Jurkat, Clone E6-1 (cell line): ENCODE results near the gene RASL10A.
A peak's percentile ranks its signal among the peaks of the same experiment; 100 is the strongest.

ENCODE experiments used
- DNase-seq: peaks from one replicate; pipeline ENCODE4 v3.0.0-alpha.2; 2011; ENCODE audit warnings: low read depth, low spot score
- H3K4me3 ChIP-seq: 2 replicates; pipeline ENCODE4 v1.5.1; 2011; ENCODE audit warnings: mild to moderate bottlenecking, low read length, control low read depth, moderate library complexity

Gene RASL10A

DNA sequence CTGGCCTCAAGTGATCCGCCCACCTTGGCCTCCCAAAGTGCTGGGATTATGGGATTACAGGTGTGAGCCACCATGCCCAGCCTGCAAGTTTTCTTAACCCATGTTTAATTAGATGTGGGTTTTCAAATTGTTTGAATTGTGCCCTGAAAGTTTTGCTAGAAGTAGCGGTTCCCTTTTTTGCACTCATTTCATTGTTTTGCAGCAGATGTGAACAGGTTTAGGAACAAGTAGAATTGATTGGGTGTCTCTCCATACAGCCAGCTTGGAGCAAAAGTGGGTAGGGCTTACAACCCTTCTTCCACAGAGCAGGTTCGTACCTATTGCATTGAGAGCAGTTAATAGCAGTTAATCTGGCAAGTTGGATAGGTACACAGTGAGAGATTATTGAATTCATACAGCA is 31.3 kb downstream of the RASL10A start:
- no peak for DNase-seq
- no peak overlapping the region for H3K4me3 ChIP-seq

DNA sequence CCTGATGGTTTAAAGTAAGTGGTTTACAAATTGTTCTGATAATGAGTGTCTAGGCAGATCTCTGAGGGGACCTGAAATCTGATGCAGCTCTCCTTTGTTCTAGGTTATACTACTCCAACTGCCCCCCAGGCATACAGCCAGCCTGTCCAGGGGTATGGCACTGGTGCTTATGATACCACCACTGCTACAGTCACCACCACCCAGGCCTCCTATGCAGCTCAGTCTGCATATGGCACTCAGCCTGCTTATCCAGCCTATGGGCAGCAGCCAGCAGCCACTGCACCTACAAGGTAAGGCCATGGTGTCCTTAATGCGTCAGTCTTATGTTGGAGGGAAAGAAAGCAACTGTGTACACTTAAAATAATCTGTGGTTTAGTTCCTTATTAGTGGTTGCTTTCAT is 37.6 kb downstream of the RASL10A start:
- H3K4me3 ChIP-seq, result no peak overlapping the region
- DNase-seq, result no peak

DNA sequence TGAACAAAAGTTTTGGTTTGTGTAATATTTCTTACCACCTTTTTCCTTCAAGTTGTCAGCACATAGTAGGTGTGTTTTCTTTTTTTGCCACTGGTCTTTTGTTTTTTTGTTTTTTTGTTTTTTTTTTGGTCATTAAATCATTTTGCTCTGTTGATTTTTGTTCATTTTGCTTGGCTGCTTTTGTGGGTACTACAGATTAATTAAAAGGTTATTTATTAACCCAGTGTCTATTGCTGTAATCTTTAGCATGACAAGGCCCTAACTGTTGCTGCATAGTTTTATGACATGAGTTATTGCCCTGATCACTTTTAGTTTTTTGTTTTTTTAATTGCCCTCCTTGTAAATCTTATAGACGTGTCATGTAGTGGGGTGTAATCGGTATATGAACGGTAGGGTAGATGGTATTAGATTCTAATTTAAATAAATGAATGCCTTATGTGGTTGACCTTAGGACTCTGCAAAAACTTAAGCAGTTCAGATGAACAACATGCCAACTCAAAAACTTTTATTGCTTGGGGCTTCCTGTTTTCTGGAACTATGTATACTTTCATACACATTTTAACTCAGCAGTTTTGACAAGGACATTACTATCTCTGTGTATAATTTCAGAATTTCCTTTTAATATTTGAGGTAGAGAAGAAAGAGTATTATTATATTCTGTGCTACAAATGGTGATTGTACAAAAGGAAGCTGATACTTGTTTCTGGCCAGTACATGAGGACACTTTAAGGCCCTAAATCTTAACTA is 39.5 kb downstream of the RASL10A start:
- H3K4me3 ChIP-seq, result no peak overlapping the region
- DNase-seq, result no peak

DNA sequence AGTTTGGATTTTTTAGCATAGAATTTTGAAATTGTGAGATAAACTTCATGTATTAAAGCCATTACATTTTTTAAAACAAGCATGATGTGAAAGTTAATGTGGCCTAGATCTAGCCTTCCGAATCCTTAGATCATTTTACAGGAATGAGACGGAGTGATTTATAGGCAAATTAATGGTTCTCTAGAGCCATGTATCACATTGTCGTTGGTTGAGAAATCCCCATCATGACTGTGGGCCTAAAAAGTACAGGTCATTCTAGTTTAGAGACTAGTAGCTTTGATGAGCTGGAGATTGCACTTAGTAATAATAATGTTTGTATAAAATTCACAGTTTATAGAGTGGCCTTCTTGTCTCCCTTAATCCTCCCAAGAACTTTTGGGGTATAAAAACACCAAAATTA is 40.3 kb downstream of the RASL10A start:
- DNase-seq, result no peak
- no peak overlapping the region for H3K4me3 ChIP-seq

DNA sequence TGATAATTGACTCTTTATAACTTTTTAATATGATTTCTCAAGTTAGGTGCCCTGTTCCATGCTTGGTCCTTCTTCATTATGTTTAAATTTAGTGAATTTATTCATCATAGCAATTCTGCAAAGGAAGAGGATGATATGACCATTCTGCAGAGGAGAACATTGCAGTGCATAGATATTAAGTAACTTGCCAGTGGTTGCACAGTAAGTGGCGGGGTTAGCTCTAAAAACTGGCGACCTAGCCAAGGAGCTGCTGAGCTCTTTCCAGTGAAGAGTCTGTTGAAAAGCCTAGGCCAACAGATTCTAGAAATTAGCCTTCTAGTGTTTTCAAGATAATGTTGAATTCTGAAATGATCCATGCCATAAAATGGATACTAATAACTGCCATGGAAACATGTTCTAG is 42.9 kb downstream of the RASL10A start:
- no peak overlapping the region for H3K4me3 ChIP-seq

DNA sequence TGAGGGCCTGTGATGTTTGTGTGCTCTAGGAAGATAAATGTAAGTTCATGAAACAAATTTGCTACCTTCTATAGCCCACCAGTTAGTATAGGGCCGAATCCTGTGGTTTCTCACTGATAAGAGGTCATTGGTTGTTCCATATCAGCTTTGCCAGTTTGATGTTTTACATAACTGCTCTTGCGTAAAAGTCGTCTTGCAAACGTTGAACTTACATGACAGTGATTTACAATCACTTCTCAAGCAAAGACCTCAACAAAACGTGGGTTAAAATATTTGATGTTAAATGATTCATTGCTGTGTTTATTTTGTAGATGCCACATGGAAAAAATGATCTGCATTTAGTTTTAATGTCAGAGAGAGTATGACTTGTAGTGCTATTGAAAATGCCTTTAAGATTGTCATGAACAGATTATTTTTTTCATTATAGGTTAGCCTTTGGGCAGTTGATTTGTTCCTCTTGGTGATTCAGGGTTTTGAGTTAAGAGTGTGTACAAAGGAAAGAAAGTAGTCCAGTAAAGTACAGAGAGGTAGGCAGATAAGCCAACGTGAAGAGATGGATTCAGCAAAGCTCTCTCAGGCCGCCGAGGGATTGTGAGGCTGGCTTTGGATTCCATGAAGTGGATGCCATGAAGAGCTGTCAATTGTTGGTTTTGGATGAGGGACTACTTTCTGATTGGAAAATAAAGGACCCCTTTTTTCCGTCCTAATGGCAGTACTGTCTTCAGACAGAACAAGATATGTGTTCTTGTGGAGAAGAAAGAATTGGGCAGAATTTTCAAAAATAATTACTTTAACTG is 44.8 kb downstream of the RASL10A start:
- no peak for DNase-seq
- peak overlapping the region; percentile 69 for H3K4me3 ChIP-seq

More for the DNA sequence above, 42.9 kb downstream of the RASL10A start:
- DNase-seq, result no peak

DNA sequence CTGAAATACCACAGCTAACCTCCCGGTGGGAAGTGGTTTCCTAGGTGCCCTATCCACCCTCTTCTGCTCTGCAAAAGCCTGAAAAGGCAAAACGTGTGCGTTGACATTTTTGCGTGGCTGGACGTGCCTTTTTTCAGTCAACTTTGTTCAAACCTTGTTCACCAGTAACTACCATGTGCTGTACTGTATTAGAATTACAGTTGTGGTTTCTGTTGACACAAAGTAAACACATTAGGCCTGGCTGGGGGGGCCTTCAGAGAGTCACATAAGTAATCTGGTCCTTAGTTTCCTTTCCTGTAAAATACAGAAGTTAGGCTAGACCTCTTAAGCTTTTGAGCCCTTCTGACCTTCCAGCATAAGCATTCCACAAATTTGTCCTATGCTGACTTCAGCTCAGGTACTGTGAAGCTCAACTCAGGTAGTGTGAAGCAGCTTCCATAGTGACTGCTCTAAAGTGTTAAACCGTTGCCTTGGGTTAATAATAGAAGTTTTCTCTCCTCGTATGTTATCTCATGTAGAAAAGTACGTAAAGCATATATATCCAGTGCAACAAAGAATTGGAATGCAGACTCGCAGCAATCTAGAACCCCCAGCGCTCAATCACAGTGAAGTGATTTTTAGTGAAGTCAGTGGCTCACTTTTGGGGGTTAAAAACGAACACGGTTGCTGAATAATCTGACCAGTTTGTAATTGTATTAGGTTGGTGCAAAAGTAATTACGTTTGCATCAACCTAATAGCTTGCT is 45.6 kb downstream of the RASL10A start:
- peak overlapping the region; percentile 69 for H3K4me3 ChIP-seq
- DNase-seq, result no peak

DNA sequence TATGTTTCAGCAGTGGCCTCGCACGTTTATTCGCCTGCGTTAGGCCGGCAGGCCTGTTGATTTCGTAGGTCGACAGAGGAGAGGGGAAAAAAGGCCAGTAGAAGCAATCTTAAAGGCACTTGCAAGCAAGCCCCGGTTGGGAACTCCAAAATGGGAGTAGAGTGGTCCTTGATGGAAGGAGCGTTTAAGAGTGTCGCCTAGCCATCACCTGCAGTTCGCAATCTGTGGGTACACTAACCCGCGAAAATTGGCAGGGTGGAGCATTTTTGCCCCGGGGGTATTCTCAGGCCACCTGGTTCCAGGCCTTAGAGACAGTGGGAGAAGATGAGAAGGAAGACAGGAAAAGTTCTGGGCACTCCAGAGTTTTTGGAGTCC is 46.3 kb downstream of the RASL10A start:
- H3K4me3 ChIP-seq, result peak overlapping the region; percentile 69
- DNase-seq, result no peak

DNA sequence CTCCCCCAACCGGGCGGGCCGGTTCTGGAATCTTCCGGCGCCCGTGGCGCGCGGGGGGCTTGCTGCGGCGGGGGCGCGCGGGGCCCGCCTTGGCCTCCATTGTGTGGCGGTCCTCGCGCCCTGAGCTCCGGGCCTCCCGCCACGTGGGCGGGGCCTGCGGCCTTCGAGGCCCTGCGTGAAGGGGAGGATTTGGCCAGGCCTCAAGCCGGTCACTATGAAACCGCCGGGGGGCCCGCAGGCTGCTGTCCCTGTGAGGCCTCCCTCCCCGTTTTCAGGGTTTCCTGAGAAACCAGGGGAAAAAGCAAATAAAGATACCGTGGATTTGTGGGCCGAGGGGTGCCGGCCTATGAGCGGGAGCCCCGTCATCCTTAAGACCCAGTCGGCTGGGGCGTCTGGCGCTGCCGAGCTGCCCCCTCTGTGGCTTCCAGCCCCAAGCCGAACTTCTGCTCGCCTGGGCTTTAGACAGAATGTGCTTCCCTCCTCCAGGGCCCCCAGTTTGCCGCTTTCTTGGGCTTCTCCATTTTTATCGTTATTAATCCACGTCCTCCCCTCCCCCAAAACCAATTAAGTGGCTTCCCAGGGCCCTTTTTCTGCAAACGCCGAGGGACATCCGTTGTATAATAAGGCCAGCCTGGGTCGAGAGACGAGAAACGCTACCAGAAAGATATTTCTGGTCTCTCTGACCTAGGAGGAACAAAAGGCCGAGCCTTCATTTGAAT is 46.8 kb downstream of the RASL10A start:
- peak overlapping the region; percentile 69 for H3K4me3 ChIP-seq
- no peak for DNase-seq

DNA sequence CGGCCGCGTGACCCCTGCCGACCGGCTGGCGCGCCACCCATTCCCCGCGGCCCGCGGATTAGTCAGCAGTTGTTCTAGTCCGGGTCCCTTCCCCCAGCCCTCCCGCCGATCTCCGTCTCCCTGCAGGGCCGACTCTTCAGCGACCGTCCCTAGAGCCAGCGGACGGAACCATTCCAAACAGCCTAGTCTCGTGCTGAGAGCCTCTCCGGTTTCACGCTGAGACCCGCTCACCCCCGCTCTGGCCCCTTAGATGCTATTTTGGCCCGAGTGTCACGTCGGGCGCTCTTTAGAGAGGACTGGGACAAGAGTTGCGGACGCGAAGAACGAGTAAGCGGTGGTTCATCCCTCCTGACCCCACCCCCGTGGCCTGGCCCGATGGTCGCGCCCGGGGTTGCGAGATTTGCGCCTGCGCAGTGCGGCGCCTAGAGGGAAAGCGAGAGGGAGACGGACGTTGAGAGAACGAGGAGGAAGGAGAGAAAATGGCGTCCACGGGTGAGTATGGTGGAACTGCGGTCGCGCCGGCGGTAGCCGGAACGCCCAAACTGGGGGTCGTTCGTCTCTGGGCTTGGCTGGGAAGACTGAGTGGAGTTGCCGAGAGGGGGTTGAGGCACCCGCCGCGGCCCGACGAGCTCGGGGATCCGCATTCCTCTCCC is 47.5 kb downstream of the RASL10A start, which contains the start of the genes EWSR1 and RHBDD3:
TSS of gene EWSR1 (plus strand) at position 411 of the 653 bp plus-strand sequence. CDS start at position 480, 69 bp downstream.
TSS of gene RHBDD3 (minus strand) at position 124 of the 653 bp plus-strand sequence. CDS start 2,355 bp downstream, outside the sequence.
- DNase-seq, result peak; percentile 95
- H3K4me3 ChIP-seq, result peak within 1 kb of the TSS; percentile 69

DNA sequence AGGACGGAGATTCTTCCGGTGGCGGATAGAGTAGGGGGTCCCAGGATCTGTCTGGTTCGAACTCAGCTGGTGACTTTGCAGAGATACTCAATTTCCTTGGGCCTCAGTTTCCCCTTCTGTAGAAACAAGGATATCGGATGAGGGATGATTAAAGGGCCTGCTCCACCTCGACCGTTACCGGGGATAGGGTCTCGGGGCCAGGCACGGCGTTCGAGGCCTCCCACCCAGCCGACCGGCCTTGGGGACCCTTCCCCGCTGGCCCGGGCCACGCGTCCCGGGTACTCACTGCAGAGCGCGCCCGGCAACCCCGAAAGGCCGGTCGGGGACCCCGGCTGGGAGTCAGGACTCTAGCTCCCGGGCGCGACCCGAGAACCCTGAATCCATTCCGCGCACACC is 48.0 kb downstream of the RASL10A start:
- no peak for DNase-seq
- H3K4me3 ChIP-seq, result peak overlapping the region; percentile 69

DNA sequence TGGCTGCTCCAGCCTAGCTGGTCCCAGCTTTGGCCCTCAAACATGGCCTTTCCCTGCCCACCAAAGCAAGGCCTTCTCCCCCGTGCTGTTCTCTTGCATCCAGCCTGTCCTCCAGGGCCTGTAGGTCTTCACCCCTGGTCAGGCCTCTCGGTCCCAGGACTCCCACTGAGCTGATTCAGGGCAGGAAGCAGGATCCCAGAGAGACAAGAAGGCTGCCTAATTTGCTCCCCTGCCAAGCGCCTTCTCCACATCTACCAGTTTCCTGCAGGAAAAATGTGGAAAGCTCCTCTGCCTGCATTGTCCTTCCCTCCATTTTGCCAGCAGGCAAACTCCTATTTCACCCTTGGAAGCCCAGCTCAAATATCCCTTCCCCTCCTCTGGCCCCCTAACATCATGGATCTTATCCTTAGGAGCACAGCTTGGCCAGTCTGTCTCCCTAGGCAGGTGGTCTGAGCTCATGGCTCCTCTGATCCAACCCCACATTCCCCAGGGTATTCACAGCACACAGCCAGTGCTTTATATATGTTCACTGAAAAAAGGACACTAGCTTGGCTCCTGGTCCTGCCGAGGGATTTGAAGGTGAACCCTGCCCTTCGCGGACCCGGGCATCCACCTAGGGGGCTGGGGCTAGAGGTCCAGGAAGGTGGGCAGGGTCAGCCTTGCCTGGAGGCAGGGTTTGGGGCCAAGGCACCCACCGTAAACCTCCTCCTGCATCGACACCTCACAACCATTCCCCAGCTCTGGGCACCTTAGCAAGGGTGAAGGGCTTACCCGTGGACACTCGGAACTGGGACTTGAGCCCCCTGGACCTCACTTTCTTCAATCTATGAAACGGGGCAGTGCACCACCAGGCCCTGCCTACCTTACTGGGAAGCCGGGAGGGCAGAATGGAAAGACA is 48.7 kb downstream of the RASL10A start:
- H3K4me3 ChIP-seq, result peak overlapping the region; percentile 69

DNA sequence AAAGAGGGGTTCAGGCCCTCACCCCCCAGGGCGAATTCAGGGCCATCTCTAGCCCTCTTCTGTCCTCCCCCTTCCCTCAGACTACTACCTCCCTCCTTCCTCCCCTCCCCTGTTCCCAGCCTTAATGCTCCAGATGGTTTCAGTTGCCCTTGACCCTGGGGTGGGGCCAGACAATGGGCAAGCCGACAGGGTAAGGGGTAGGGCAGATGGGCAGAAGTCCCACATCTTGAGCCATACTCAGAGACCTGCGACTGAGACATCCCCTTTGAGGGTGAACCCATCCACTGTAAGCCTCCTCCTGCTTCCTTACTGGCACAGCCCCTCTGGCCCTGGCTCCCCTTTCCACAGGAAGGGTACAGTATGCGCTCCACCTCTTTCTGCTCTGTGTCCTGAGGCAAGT is 49.6 kb downstream of the RASL10A start:
- DNase-seq, result no peak
- peak overlapping the region; percentile 69 for H3K4me3 ChIP-seq

More for the DNA sequence above, 48.7 kb downstream of the RASL10A start:
- no peak for DNase-seq

DNA sequence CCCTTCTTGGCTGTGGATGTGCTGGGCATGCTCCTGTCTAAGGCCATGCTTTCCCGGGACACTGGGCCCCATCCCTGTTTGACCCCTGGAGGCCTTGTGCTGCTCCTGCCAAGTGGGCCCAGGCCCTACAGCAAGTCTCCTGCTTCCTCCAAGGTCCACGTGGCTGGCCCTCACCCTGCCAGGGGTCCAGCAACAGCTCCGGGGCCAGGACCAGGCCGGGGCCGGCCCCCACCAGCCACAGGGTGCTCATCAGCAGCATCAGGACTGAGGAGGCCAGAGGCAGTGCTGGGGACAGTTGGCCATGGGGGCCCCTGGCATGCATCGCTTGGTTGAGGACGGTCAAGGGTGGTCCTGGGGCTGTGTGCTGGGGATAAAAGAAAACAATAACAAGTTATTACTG is 50.2 kb downstream of the RASL10A start:
- no peak for DNase-seq

DNA sequence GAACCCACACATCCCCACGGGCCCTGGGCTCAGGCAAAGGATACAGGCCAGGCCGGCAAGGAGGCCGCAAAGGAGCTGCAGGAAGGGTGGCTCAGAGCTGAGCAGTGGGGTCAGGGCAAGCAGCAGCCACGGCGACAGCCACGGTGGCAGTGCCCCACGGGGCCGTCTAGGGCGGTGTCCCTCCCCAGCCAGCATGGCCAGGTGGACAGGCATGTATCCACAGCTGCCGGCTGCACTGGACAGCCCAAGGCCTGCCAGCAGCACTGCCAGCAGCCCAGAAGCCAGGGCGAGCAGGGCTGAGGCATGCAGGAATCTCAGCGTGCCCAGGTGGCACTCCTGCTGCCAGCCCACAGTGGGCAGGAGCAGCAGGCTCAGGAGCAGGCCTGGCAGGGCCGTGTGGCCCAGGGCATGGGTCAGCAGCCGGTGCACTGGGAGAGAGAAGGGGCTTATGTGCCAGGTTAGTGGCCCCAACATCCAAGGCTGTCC is 51.7 kb downstream of the RASL10A start:
- no peak overlapping the region for H3K4me3 ChIP-seq
- no peak for DNase-seq

More for the DNA sequence above, 50.2 kb downstream of the RASL10A start:
- H3K4me3 ChIP-seq, result no peak overlapping the region
